HG03354 (cell line): Measurements from ENCODE around the gene WBP1.
"Not testable (repeated sequence)": the region's sequence is repeated elsewhere in the genome, so short reads cannot be mapped to it uniquely, and the experiment has no call there.

Experiments
- ATAC-seq: cut with Tn5 transposase; IDR thresholded peaks from one replicate; pipeline ENCODE4 v1.9.1; 2021; ENCODE audit warnings: mild to moderate bottlenecking; ENCODE audit not compliant: unreplicated experiment, poor library complexity, severe bottlenecking

WBP1 gene

GRCh38 chr2:74458132-74458937 is at the start of gene WBP1:
Gene WBP1, plus strand, starts transcription at chr2:74458438. Its CDS starts 165 bp downstream, at chr2:74458603.
- peak; percentile 85 for ATAC-seq

- no peak for ATAC-seq
Observed at GRCh38 chr2:74413001-74413698, 45.1 kb upstream of the WBP1 start.

DNA sequence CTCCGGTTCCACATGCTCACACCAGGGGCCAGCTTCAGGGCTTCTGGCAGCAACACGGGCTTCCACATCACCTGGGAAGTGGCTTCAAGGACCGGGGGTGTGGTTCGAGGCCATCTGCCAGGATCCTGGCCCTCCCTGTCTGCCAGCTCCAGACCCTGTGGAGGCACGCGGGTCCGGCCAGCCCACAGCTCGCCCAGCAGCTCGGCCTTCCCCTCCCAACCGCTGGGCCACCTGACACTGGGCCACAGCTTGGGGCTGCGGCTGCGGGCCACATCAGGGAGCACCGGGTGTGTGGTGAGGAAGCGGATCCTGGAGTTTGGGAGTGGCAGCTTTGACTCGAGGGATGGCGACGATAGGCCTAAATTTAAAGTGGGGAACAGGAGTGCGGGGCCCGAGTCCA is 43.8 kb upstream of the WBP1 start:
- ATAC-seq = no peak

DNA sequence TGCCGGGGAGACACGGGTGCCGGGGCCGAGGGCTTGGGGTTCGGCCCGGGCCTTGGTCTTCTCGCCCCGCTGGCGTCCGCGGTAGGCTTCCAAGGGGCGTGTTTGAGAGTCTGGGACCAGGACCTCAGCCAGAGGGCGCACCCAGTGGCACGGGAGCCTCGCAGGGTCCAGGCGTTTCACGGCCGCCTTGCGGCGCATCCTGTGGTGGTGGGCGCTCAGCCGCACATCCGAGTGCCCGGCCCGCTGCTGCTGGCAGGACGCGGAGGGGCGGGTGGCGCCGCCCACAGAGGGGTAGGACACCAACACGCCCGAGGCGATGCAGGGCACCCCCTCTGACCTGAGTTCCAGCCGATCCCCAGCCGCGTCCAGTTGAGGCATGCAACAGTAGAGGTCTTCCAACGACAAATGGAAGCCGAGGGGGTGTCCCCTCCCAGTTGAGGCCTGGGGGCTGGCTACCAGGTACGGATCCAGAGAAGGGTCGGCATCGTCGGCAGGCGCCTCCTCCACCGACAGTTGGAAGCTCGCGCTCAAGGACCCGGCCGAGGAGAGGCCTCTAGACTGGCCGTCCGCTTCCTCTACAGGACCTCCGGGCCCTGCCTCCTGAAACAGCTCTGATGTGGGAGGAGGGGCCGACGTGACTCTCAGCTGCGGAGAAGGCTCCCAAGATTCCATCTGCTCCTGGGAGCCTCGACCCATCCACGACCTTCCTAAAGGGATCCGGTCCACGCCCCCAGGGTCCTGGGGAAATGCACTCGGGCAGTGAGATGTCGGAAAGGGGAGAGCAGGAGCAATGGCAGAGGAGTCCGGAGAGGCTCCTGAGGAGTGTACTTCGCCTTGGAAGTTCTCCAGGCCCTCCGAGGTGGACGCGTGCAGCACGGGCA is 43.1 kb upstream of the WBP1 start:
- ATAC-seq = peak; percentile 56

DNA sequence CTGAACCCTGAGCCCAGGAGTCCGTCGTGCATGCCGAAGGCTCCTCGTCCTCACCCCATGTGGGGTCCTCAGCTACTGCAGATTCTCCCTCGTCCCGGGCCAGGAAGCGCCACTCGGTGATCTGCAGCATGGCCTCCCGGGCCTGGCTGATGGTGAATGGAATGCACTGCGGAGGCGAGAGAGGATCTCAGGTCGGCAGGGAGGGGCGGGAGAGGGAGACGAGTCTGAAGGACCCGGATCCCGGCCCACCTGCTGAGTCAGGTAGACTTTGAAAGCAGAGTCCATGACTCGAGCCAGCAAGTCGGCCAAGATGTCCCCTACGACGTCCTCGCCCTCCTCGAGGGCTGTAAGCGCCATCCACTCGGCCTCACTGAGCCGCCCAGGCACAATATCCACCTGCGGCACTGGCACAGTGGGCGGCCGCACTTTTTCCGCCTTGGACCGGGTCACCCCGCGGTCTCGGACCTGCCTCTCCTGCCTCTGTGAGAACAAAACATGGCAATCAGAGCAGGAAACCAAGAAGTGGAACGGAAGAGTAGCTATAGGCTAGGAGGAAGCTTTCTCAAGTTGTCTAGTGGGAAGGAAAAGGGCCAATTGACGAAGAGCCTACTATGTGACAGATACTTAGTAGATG is 42.4 kb upstream of the WBP1 start:
- ATAC-seq = no peak

DNA sequence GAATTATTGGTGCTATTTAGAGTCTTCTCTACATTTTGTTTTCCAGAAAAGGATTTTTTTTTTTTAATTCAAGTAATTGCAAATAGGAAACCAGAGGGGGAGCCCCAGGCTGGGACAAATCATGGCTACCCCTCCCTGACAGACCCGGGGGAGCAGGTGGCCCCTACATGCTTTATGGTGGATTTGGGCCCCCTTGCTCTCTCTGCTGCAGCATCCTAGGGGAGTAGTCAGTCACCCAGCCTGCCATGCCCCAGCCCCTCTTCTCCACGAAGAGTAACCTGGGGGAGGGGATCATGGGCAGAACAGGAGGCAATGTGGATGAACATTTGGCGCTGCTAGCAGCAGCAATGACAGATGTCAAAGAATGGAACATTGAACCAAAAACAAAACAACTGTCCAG is 41.5 kb upstream of the WBP1 start:
- ATAC-seq = no peak

DNA sequence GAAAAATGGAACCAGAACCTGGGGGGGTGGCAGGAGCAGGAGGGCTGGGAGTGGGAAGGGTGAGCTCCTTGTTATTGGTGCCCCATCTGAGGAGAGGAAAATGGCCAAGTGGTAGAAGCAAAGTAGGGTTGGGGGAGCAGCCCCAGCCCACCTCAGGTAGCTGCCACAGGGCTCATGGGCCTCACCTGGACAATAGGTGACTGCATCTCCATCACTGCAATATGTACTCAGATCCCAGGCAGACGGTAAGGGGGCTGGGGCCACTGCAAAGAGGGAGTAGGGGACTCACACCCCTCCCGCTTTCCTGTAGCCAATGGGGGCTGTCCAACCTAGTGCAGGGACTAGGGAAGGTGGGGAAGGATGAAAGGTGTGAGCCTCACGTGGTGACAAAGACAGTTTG is 41.0 kb upstream of the WBP1 start:
- ATAC-seq = no peak

DNA sequence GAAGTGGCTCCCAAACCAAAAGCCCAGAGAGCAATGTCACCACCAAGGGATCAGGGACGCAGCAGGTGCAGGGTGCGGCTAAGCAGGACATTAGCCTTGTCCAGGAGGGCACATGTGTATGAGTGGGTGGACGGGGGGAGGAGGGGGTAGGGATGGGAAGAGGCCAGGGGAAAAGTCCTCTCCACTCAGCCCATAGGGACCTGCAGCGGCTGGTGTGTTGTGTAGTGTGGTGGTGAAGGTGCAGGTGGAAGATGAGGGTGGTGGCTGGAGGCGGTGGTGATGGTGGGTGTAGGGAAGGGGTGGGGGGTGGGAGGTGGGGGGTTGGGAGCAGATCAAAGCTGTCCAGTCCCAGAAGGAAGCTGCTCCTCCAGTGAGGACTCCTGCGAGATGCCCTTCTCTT is 40.5 kb upstream of the WBP1 start:
- ATAC-seq = no peak

- ATAC-seq = no peak
Observed at GRCh38 chr2:74418312-74418711, 39.9 kb upstream of the WBP1 start.

DNA sequence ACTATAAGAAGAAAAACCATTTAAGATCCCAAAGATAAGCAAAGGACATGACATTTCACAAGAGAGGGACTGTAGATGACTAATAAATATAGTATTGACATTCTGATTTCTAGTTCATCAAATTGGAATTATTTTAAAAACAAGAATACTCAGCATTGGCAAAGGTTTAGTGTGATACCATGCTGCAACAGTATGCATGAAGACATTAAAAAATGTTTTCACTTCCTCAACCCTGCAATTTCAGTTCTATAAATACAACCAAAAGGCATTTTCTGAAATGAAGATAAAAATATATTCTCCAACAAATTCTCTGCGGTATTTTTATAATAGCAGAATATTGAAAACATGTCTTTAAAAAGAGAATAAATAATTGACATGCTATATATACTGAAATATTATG is 38.9 kb upstream of the WBP1 start:
- no peak for ATAC-seq

- ATAC-seq = no peak
Observed at GRCh38 chr2:74420006-74420405, 38.2 kb upstream of the WBP1 start.

DNA sequence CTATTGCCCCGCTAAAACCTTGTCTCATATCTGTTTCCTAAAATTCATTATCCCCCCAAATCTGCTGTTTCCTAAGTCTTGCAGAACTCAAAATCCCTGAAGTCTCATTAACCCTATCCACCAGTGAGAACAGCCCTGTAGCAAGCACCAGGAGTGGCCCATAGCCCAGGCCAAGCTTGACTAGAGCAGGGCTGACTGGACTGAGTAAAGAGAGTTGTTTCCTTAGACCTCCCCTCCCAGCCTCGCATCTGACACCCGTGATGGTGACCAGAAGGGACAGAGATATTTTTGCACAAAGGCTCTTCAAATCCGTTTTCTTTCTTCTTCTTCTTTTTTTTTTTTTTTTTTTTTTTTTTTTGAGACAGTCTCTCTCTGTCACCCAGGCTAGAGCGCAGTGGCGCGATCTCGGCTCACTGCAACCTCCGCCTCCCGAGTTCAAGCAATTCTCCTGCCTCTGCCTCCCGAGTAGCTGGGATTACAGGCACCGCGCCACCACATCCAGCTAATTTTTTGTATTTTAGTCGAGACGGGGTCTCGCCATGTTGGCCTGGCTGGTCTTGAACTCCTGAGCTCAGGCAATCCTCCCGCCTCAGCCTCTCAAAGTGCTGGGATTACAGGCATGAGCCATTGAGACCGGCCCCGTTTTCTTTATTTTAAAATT is 37.7 kb upstream of the WBP1 start:
- ATAC-seq = not testable (repeated sequence)

DNA sequence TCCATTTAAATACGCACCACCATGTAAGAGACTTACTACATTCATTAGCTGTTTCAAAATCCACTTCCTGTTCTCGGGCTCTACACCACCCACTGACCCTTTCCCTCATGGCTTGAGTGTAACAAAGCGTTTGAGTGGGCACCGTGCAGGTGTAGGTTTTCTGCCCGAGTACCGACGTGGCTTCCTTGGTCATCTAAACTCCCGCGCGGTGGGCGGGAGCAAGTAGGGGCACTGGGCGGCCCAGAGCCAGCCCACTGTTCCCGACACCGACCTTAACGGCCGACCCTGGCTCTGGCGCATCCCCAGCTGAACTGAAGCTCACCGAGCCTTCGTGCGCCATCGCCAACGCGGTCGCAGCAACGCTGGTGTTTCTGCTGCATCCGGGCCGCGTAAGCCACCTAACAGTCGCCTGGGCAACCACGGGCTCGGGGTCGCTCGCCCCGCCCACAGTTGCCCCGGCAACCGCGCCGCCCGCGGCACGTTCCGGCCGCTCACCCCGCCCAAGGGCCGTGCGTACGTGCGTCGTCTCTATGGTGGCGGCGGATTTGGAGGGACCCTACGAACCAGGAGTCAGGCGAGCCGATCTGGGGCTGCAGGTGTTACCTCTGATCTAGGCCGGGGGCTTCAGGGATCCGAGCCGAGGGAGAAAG is 36.9 kb upstream of the WBP1 start, which contains the start of the genes C2orf81 and WDR54:
C2orf81 (minus strand) TSS at position 399 of the 650 bp plus-strand sequence; CDS start at position 340, 59 bp downstream.
WDR54 (plus strand) TSS at position 510 of the 650 bp plus-strand sequence. CDS start 424 bp downstream, outside the sequence.
- ATAC-seq = peak; percentile 90

- no peak for ATAC-seq
Observed at GRCh38 chr2:74423231-74424095, 34.8 kb upstream of the WBP1 start.

GRCh38 chr2:74424139-74424992 is 33.9 kb upstream of the WBP1 start:
- no peak for ATAC-seq

GRCh38 chr2:74424995-74425406 is 33.2 kb upstream of the WBP1 start:
- no peak for ATAC-seq

DNA sequence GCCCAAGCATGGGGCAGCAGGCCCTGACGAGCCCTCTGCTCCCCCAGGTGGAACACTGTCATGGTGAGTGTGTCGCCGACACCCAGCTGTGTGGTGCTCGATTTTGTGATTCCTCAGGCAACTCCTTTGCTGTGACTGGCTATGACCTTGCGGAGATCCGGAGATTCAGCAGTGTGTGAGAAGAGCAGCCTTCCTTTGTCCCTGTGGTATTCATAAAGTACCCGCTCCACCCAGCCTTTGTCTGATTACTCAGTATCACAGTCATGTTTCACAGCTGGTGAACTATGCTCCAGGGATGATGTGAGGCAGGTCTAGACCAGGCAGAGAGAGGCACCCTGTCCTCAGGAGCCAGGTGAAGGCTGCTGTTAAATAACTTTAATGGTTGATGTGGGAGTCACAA is 32.7 kb upstream of the WBP1 start:
- no peak for ATAC-seq
